GM10248 (cell line): ENCODE measurements around the gene PKDREJ.

Source experiments
- CTCF ChIA-PET: fragments of 300-600 bp; sonication (Branson Sonifier 250); formaldehyde crosslinking; extraction: SDS; loops from one replicate; lab custom pipeline; 2021; ENCODE audit warnings: antibody characterized with exemption; lab: Yijun Ruan, JAX
- POLR2A ChIA-PET: fragments of 350-650 bp; sonication (Branson Sonifier 250); formaldehyde crosslinking; extraction: SDS; loops from one replicate; lab custom pipeline; 2020; ENCODE audit warnings: antibody characterized with exemption; lab: Yijun Ruan, JAX
- DNase-seq: peaks from one replicate; pipeline ENCODE4 v3.0.0; 2012; ENCODE audit errors: extremely low spot score
- CTCF ChIP-seq: IDR thresholded peaks from 2 replicates; pipeline ENCODE4 v1.5.1; 2012; ENCODE audit warnings: mild to moderate bottlenecking, low read depth; ENCODE audit errors: extremely low read depth, missing control alignments, control extremely low read depth

The PKDREJ gene

GRCh38 chr22:46244771-46245170 is 18.4 kb downstream of the PKDREJ start:
- no peak for TF ChIP-seq CTCF
- ChIA-PET CTCF (interaction anchor here (2.0 kb wide), 1 partner anchor 122 kb away, joined by 5 read pairs; no protein-coding TSS in a partner anchor), POLR2A (no interaction called here)
- DNase-seq: no peak

GRCh38 chr22:46242076-46242475 is 21.1 kb downstream of the PKDREJ start:
- POLR2A ChIA-PET: no interaction called here
- TF ChIP-seq CTCF: no peak
- CTCF ChIA-PET: interaction anchor here (1.3 to 1.8 kb wide), 2 partner anchors 15 to 125 kb away, joined by 4 read pairs; no protein-coding TSS in a partner anchor
- DNase-seq: no peak

- CTCF ChIA-PET: interaction anchor here (0.7 to 1.8 kb wide), 4 partner anchors 14 to 125 kb away, joined by 3 to 4 read pairs (median 4); no protein-coding TSS in a partner anchor
- POLR2A ChIA-PET: no interaction called here
- no peak for TF ChIP-seq CTCF
- DNase-seq: no peak
These were observed 21.6 kb downstream of the PKDREJ start for GRCh38 chr22:46241396-46242007.

- ChIA-PET POLR2A (no interaction called here), CTCF (interaction anchor here (1.0 to 1.8 kb wide), 2 partner anchors 14 to 35 kb away, joined by 3 to 4 read pairs; no protein-coding TSS in a partner anchor)
- DNase-seq: no peak
- no peak for TF ChIP-seq CTCF
These were observed 22.2 kb downstream of the PKDREJ start for GRCh38 chr22:46240907-46241306.

GRCh38 chr22:46240506-46240905 is 22.6 kb downstream of the PKDREJ start:
- no peak for DNase-seq
- POLR2A ChIA-PET: no interaction called here
- CTCF ChIA-PET: interaction anchor here (1.0 kb wide), 1 partner anchor 36 kb away, joined by 3 read pairs; no protein-coding TSS in a partner anchor
- no peak for TF ChIP-seq CTCF

- DNase-seq: no peak
- TF ChIP-seq CTCF: no peak
- ChIA-PET CTCF (interaction anchor here (1.5 kb wide), 1 partner anchor 19 kb away, joined by 3 read pairs; no protein-coding TSS in a partner anchor), POLR2A (no interaction called here)
These were observed 23.1 kb downstream of the PKDREJ start for GRCh38 chr22:46240073-46240472.
